ENCODE measurements around the gene CPB2.

DNA sequence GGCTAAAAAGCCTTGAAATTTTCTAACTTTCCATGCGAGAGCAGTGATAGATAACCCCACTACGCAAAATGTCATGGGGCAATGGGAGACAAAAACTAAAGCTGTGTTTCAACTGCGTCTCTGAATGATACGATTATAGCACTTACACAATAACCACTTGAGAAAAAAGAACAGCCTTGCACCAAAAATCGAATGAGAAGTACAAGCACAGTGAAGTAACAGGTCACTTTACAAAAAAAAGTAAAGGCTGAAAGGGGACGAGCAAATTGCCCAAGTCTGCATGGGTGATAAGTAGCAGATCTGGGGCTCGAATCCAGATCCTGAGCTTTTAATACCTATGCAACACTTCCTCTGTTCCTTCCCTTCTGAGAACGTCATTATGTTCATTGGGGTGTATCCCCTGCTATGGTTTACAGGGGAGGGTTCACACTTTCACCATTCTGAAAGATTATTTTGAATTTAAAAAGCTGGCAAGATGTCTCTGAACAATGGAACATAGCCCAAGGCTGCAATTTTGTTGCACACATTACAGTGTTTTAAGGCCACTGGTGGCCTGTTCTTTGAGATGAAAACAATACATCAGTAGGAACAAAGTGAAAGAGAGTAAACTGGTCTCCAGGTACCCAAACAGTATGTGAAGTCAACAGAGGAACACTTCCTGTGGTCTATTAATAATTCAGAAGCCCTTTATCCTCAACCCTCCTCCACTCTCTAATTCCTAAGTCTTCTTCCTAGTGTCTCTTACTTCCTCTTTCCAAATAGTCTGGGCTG is 3.2 kb downstream of the CPB2 start:
- TF ChIP-seq EZH2phosphoT487 (IDR thresholded peaks at IDR 0.05; ENCODE audit: low read depth): no peak
- TF ChIP-seq, protein P1, sequence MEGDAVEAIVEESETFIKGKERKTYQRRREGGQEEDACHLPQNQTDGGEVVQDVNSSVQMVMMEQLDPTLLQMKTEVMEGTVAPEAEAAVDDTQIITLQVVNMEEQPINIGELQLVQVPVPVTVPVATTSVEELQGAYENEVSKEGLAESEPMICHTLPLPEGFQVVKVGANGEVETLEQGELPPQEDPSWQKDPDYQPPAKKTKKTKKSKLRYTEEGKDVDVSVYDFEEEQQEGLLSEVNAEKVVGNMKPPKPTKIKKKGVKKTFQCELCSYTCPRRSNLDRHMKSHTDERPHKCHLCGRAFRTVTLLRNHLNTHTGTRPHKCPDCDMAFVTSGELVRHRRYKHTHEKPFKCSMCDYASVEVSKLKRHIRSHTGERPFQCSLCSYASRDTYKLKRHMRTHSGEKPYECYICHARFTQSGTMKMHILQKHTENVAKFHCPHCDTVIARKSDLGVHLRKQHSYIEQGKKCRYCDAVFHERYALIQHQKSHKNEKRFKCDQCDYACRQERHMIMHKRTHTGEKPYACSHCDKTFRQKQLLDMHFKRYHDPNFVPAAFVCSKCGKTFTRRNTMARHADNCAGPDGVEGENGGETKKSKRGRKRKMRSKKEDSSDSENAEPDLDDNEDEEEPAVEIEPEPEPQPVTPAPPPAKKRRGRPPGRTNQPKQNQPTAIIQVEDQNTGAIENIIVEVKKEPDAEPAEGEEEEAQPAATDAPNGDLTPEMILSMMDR (IDR thresholded peaks at IDR 0.05; ENCODE audit: low read depth, low read length): no peak

Measured in OCI-LY3 (cell line).